ENCODE measurements around the gene LMTK2. TPM values are rescaled to one million over a fixed set of nuclear protein-coding genes. Genes with fewer than 3 reads are reported as not detected.

LMTK2 gene
- total and polyA plus RNA-seq, 10 donors: 1.3 to 22.8 (median 18.6) TPM

- Histone ChIP-seq H3K27ac (no peak overlapping the region), H3K4me3 (no peak overlapping the region), H3K27me3 (replicated peaks in 1 of 7) (peaks cover 0 to 33% (median 0%) of the 10 kb centered on the region in 7 donors), H3K4me1 (peaks cover 38 to 84% (median 64%) of the 10 kb centered on the region in 6 donors), H3K36me3 (peaks cover 0 to 42% (median 17%) of the 10 kb centered on the region in 6 donors), H3K9me3 (no peaks in the 10 kb centered on the region)
- TF ChIP-seq, protein P1, sequence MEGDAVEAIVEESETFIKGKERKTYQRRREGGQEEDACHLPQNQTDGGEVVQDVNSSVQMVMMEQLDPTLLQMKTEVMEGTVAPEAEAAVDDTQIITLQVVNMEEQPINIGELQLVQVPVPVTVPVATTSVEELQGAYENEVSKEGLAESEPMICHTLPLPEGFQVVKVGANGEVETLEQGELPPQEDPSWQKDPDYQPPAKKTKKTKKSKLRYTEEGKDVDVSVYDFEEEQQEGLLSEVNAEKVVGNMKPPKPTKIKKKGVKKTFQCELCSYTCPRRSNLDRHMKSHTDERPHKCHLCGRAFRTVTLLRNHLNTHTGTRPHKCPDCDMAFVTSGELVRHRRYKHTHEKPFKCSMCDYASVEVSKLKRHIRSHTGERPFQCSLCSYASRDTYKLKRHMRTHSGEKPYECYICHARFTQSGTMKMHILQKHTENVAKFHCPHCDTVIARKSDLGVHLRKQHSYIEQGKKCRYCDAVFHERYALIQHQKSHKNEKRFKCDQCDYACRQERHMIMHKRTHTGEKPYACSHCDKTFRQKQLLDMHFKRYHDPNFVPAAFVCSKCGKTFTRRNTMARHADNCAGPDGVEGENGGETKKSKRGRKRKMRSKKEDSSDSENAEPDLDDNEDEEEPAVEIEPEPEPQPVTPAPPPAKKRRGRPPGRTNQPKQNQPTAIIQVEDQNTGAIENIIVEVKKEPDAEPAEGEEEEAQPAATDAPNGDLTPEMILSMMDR (IDR thresholded peaks at IDR 0.05 in 8 of 11, conservative IDR thresholded peaks at IDR 0.05 in 3 of 11): no peak
- TF ChIP-seq POLR2AphosphoS5 (IDR thresholded peaks at IDR 0.05): no peak
- TF ChIP-seq POLR2A (IDR thresholded peaks at IDR 0.05): no peak
- no peak for DNase-seq
- intact Hi-C loops (cut with DNase I; ENCODE audit: low total_unique reads): no loop called here
- WGBS, 5 donors: 89 to 93% (median 91%) methylated on average over 5 of the region's 5 CpGs
Observed at GRCh38 chr7:98136423-98136822, 29.8 kb downstream of the LMTK2 start.

DNA sequence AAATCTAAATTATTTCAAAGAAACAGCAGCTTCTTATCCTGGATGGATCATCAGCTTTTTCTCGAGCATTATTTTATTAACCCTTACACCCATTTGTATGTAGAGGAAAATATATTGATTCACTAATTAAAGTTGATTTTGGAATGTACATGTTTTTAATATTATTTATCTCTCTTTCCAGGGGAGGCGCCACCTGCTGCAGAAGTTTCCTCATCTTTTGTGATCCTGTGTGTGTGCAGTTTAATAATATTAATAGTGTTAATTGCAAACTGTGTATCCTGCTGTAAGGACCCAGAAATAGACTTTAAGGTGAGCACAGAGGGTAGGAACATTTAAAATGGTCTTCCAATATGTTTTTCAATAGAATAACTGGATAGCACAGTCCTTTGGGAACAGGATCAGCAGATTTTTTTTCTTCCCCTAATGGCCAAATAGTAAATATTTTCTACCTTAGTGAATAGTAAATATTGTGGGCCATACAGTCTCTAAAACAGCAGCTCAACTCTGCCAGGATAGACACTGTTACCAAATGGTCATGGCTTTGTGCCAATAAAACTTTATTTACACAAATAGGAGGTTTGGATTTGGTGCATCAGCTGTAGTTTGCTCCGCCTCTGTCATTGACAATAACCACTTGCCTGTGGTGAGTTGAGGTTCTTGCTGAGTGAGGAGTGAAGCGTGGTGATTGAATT is 30.6 kb downstream of the LMTK2 start:
- H3K27ac ChIP-seq: peak overlapping the region in 4 of 8 donors; percentile 44 to 56 (median 53)
- TF ChIP-seq, protein P1 (IDR thresholded peaks at IDR 0.05 in 8 of 11, conservative IDR thresholded peaks at IDR 0.05 in 3 of 11): no peak
- no peak for TF ChIP-seq POLR2AphosphoS5 (IDR thresholded peaks at IDR 0.05)
- no peak for TF ChIP-seq POLR2A (IDR thresholded peaks at IDR 0.05)
- H3K9me3 ChIP-seq: no peaks in the 10 kb centered on the region
- DNase-seq: no peak
- H3K4me1 ChIP-seq: peaks cover 29 to 75% (median 56%) of the 10 kb centered on the region in 6 donors
- intact Hi-C loops (cut with DNase I; ENCODE audit: low total_unique reads): no loop called here
- peaks cover 0 to 50% (median 25%) of the 10 kb centered on the region in 6 donors for H3K36me3 ChIP-seq
- 71 to 86% (median 73%) methylated on average over 4 of the region's 4 CpGs for WGBS, 5 donors
- no peak overlapping the region for H3K4me3 ChIP-seq
- peaks cover 0 to 25% (median 0%) of the 10 kb centered on the region in 7 donors for H3K27me3 ChIP-seq (replicated peaks in 1 of 7)

DNA sequence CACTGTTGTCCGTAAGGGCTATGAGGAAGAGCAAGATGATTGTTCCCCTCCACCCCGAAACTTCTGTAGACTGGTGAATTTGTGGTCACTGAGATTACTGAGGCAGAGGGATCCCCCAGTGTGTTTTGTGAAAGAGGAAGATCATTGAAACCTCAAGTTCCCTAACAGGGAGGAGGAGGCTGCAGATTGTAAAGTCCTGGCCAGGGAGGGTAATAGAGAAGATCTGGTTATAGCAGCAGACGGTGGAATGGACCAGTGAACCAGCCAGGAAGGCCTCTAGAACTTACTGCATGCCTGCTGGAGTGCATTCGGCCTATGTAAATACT is 31.1 kb downstream of the LMTK2 start:
- H3K36me3 ChIP-seq: peaks cover 0 to 55% (median 30%) of the 10 kb centered on the region in 6 donors
- no peak for DNase-seq
- intact Hi-C loops (cut with DNase I; ENCODE audit: low total_unique reads): no loop called here
- WGBS, 5 donors: 46 to 70% (median 53%) methylated on average over 4 of the region's 4 CpGs
- H3K4me3 ChIP-seq: no peak overlapping the region
- peaks cover 0 to 25% (median 0%) of the 10 kb centered on the region in 7 donors for H3K27me3 ChIP-seq (replicated peaks in 1 of 7)
- no peaks in the 10 kb centered on the region for H3K9me3 ChIP-seq
- peak overlapping the region in 4 of 8 donors; percentile 44 to 56 (median 53) for H3K27ac ChIP-seq
- H3K4me1 ChIP-seq: peaks cover 24 to 70% (median 50%) of the 10 kb centered on the region in 6 donors
- TF ChIP-seq, protein P1 (IDR thresholded peaks at IDR 0.05 in 8 of 11, conservative IDR thresholded peaks at IDR 0.05 in 3 of 11): no peak
- TF ChIP-seq POLR2A (IDR thresholded peaks at IDR 0.05): no peak
- TF ChIP-seq POLR2AphosphoS5 (IDR thresholded peaks at IDR 0.05): peak in 1 of 3 donors; percentile 72

GRCh38 chr7:98138672-98139071 is 32.0 kb downstream of the LMTK2 start:
- intact Hi-C loops (cut with DNase I; ENCODE audit: low total_unique reads): no loop called here
- Histone ChIP-seq H3K27ac (no peak overlapping the region), H3K9me3 (no peaks in the 10 kb centered on the region), H3K4me1 (peaks cover 15 to 61% (median 42%) of the 10 kb centered on the region in 6 donors), H3K4me3 (no peak overlapping the region), H3K27me3 (replicated peaks in 1 of 7) (peaks cover 0 to 25% (median 0%) of the 10 kb centered on the region in 7 donors), H3K36me3 (peaks cover 0 to 64% (median 36%) of the 10 kb centered on the region in 6 donors)
- DNase-seq: no peak
- TF ChIP-seq, protein P1 (IDR thresholded peaks at IDR 0.05 in 8 of 11, conservative IDR thresholded peaks at IDR 0.05 in 3 of 11): no peak
- no peak for TF ChIP-seq POLR2A (IDR thresholded peaks at IDR 0.05)
- TF ChIP-seq POLR2AphosphoS5 (IDR thresholded peaks at IDR 0.05): no peak
- 93 to 98% (median 96%) methylated on average over 6 of the region's 6 CpGs for WGBS, 5 donors
